WTC11 (cell line): ENCODE data around the gene HMGCS1. TPM values are rescaled to one million over a fixed set of nuclear protein-coding genes. Genes with fewer than 3 reads are reported as not detected.

ENCODE experiments used
- ATAC-seq: fragments of 200-7000 bp; cut with Tn5 transposase; 2 replicates; pipeline ENCODE4 v1.10.0; 2021; ENCODE audit warnings: mild to moderate bottlenecking, moderate library complexity
- CTCF ChIA-PET: fragments of 300-600 bp; sonication (Branson Sonifier 250); formaldehyde crosslinking; loops from one replicate; lab custom pipeline; 2021; ENCODE audit warnings: antibody characterized with exemption; lab: Charles Lee
- POLR2A ChIA-PET: fragments of 350-600 bp; sonication (Branson Sonifier 250); formaldehyde crosslinking; loops from one replicate; lab custom pipeline; 2021; ENCODE audit warnings: antibody characterized with exemption; lab: Charles Lee
- DNase-seq: peaks from one replicate; pipeline ENCODE4 v3.0.0; 2021; ENCODE audit warnings: low spot score
- H3K27ac Mint-ChIP-seq: 2 replicates; pipeline ENCODE4 v1.8.0; 2021; ENCODE audit warnings: mixed read lengths
- H3K27me3 Mint-ChIP-seq: 2 replicates; pipeline ENCODE4 v1.8.0; 2021; ENCODE audit warnings: low read depth, mild to moderate bottlenecking, moderate library complexity, mixed read lengths
- H3K36me3 Mint-ChIP-seq: 2 replicates; pipeline ENCODE4 v1.8.0; 2021; ENCODE audit warnings: mixed read lengths
- H3K4me1 Mint-ChIP-seq: 2 replicates; pipeline ENCODE4 v1.8.0; 2022; ENCODE audit warnings: mixed read lengths
- H3K4me3 Mint-ChIP-seq: 2 replicates; pipeline ENCODE4 v1.8.0; 2021; ENCODE audit warnings: mild to moderate bottlenecking, moderate library complexity, mixed read lengths
- H3K9me3 Mint-ChIP-seq: 2 replicates; pipeline ENCODE4 v1.8.0; 2021; ENCODE audit warnings: mixed read lengths
- ATF1 ChIP-seq: sonication (generic); formaldehyde crosslinking; IDR thresholded peaks from 2 replicates; pipeline ENCODE4 v1.8.1; 2023; ENCODE audit warnings: mild to moderate bottlenecking, moderate library complexity, missing genetic modification reagents
- CREM ChIP-seq: sonication (generic); formaldehyde crosslinking; IDR thresholded peaks from 2 replicates; pipeline ENCODE4 v1.8.1; 2022; ENCODE audit warnings: mild to moderate bottlenecking, missing genetic modification reagents, moderate library complexity
- EMX1 ChIP-seq: fragments of 250-450 bp; sonication (Bioruptor Pico); IDR thresholded peaks from 2 replicates; pipeline ENCODE4 v1.8.0; 2021; ENCODE audit warnings: mild to moderate bottlenecking
- ETV6 ChIP-seq: sonication (generic); formaldehyde crosslinking; IDR thresholded peaks from 2 replicates; pipeline ENCODE4 v1.8.1; 2022; ENCODE audit warnings: mild to moderate bottlenecking, missing genetic modification reagents
- FOXK1 ChIP-seq: sonication (generic); formaldehyde crosslinking; IDR thresholded peaks from 2 replicates; pipeline ENCODE4 v1.8.0; 2022; ENCODE audit warnings: mild to moderate bottlenecking, moderate library complexity, missing genetic modification reagents
- GRHL2 ChIP-seq: fragments of 250-450 bp; sonication (Bioruptor Pico); IDR thresholded peaks from 2 replicates; pipeline ENCODE4 v1.8.0; 2022; ENCODE audit warnings: mild to moderate bottlenecking, moderate library complexity; ENCODE audit not compliant: insufficient replicate concordance, severe bottlenecking
- NFYB ChIP-seq: sonication (generic); formaldehyde crosslinking; conservative IDR thresholded peaks from 2 replicates; pipeline ENCODE4 v1.8.0; 2022; ENCODE audit warnings: low read depth, missing genetic modification reagents
- RELA ChIP-seq: sonication (generic); formaldehyde crosslinking; IDR thresholded peaks from 2 replicates; pipeline ENCODE4 v1.8.1; 2022; ENCODE audit warnings: missing genetic modification reagents, mild to moderate bottlenecking, borderline replicate concordance
- RORB ChIP-seq: fragments of 250-450 bp; sonication (Bioruptor Pico); IDR thresholded peaks from 2 replicates; pipeline ENCODE4 v1.9.0; 2021; ENCODE audit warnings: mild to moderate bottlenecking
- SOX15 ChIP-seq: fragments of 250-450 bp; sonication (Bioruptor Pico); IDR thresholded peaks from 2 replicates; pipeline ENCODE4 v1.9.0; 2021; ENCODE audit warnings: mild to moderate bottlenecking
- TEAD1 ChIP-seq: sonication (generic); formaldehyde crosslinking; IDR thresholded peaks from 2 replicates; pipeline ENCODE4 v1.8.0; 2022; ENCODE audit warnings: mild to moderate bottlenecking, missing genetic modification reagents
- total RNA-seq: library from RNA; stranded (reverse); gene quantifications from 3 replicates; pipeline ENCODE4 v1.2.3, GENCODE V29; 2021
- TF ChIP-seq, protein P1 (sequence below): fragments of 250-450 bp; sonication (Bioruptor Pico); IDR thresholded peaks from 2 replicates; pipeline ENCODE4 v1.9.0; 2021; ENCODE audit warnings: mild to moderate bottlenecking
- TF ChIP-seq, protein P2 (sequence below): sonication (generic); formaldehyde crosslinking; IDR thresholded peaks from 2 replicates; pipeline ENCODE4 v1.8.1; 2023; ENCODE audit warnings: mild to moderate bottlenecking, missing genetic modification reagents, borderline replicate concordance
- TF ChIP-seq, protein P3 (sequence below): fragments of 250-450 bp; sonication (Bioruptor Pico); IDR thresholded peaks from 2 replicates; pipeline ENCODE4 v1.9.0; 2021; ENCODE audit warnings: moderate library complexity, mild to moderate bottlenecking, inconsistent platforms, borderline replicate concordance
- TF ChIP-seq, protein P4 (sequence below): sonication (generic); formaldehyde crosslinking; IDR thresholded peaks from 2 replicates; pipeline ENCODE4 v1.8.1; 2023; ENCODE audit warnings: mild to moderate bottlenecking, missing genetic modification reagents
- TF ChIP-seq, protein P5 (sequence below): sonication (generic); formaldehyde crosslinking; IDR thresholded peaks from 2 replicates; pipeline ENCODE4 v1.8.1; 2022; ENCODE audit warnings: missing genetic modification reagents, borderline replicate concordance
- TF ChIP-seq, protein P6 (sequence below): fragments of 250-450 bp; sonication (Bioruptor Pico); IDR thresholded peaks from 2 replicates; pipeline ENCODE4 v1.9.0; 2021; ENCODE audit warnings: mild to moderate bottlenecking, borderline replicate concordance
- TF ChIP-seq, protein P7 (sequence below): sonication (generic); formaldehyde crosslinking; IDR thresholded peaks from 2 replicates; pipeline ENCODE4 v1.8.1; 2023; ENCODE audit warnings: mild to moderate bottlenecking, missing genetic modification reagents, moderate library complexity
- TF ChIP-seq, protein P8 (sequence below): fragments of 250-450 bp; sonication (Bioruptor Pico); IDR thresholded peaks from 2 replicates; pipeline ENCODE4 v1.8.0; 2021; ENCODE audit warnings: mild to moderate bottlenecking

Gene HMGCS1
- total RNA-seq, 1 experiment from 2014 or later, result 199 TPM

DNA sequence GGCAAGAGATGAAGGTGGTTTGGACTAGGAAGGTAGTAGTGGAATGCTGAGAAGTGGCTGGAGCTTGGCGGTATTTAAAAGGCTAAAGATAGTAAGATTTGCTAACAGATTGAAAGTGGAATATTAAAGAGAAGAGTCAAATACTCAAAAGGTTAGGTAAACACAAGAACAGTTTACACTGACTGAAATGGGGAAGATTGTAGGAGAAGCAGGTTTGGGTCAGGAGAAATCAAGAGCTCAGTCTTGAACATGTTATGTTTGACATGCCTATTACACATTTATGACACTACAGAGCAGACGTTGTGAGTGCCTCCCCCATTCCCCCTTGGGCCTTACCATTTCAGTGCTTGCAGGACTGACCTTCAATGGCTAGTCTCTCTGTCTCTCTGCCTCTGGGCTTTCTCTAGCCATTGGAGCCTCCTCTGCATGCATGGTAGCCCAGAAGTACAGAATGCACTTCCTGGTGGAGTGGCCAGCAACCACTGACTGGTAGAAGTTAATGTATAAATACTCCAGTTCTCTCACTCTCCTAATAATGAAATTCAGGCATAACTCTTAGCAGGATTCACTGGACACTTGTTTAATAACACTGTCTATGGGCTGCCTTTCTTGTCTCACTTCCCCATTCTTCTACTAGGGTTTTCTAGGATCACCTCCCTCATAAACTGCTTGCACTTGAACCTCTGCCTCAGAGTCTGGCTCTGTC, 56.8 kb downstream of the HMGCS1 start (continued):
- no peak for TF ChIP-seq FOXK1
- no peak for TF ChIP-seq GRHL2 (CRISPR knock-in tag)
- TF ChIP-seq, protein P1, sequence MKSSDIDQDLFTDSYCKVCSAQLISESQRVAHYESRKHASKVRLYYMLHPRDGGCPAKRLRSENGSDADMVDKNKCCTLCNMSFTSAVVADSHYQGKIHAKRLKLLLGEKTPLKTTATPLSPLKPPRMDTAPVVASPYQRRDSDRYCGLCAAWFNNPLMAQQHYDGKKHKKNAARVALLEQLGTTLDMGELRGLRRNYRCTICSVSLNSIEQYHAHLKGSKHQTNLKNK, result no peak
- no peak for TF ChIP-seq EMX1
- TF ChIP-seq ETV6 (CRISPR knock-in tag), result no peak
- no peak for TF ChIP-seq SOX15 (CRISPR knock-in tag)

DNA sequence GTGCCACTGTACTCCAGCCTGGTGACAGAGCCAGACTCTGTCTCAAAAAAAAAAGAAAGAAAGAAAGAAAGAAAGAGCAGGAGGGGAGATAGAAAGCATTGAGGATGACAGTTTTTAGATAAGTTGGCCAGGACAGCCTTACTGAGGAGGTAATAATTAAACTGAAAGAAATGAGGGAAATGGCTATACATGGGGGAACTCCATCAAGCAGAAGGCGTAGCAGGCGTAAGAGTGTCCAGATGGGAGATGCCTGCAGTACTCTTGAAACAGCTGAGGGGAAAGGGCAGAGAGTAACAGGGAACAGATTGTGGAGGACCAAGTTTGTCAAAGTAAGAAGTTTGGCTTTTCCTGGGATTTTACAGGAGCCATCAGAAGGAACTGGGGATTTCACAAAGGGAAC, 57.5 kb downstream of the HMGCS1 start:
- Mint-ChIP-seq H3K4me3 (no peak overlapping the region), H3K36me3 (no peaks in the 10 kb centered on the region), H3K27me3 (no peaks in the 10 kb centered on the region), H3K27ac (no peak overlapping the region), H3K4me1 (no peaks in the 10 kb centered on the region), H3K9me3 (peaks cover 5% of the 10 kb centered on the region; the same call in 1 of the 2 replicates)
- no peak for ATAC-seq
- ChIA-PET POLR2A (no interaction called here), CTCF (no interaction called here)
- no peak for DNase-seq
- TF ChIP-seq, protein P2, sequence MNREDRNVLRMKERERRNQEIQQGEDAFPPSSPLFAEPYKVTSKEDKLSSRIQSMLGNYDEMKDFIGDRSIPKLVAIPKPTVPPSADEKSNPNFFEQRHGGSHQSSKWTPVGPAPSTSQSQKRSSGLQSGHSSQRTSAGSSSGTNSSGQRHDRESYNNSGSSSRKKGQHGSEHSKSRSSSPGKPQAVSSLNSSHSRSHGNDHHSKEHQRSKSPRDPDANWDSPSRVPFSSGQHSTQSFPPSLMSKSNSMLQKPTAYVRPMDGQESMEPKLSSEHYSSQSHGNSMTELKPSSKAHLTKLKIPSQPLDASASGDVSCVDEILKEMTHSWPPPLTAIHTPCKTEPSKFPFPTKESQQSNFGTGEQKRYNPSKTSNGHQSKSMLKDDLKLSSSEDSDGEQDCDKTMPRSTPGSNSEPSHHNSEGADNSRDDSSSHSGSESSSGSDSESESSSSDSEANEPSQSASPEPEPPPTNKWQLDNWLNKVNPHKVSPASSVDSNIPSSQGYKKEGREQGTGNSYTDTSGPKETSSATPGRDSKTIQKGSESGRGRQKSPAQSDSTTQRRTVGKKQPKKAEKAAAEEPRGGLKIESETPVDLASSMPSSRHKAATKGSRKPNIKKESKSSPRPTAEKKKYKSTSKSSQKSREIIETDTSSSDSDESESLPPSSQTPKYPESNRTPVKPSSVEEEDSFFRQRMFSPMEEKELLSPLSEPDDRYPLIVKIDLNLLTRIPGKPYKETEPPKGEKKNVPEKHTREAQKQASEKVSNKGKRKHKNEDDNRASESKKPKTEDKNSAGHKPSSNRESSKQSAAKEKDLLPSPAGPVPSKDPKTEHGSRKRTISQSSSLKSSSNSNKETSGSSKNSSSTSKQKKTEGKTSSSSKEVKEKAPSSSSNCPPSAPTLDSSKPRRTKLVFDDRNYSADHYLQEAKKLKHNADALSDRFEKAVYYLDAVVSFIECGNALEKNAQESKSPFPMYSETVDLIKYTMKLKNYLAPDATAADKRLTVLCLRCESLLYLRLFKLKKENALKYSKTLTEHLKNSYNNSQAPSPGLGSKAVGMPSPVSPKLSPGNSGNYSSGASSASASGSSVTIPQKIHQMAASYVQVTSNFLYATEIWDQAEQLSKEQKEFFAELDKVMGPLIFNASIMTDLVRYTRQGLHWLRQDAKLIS, result no peak
- TF ChIP-seq RORB (CRISPR knock-in tag) (no peak), RELA (CRISPR knock-in tag) (no peak), ATF1 (CRISPR knock-in tag) (no peak), NFYB (CRISPR knock-in tag) (no peak), TEAD1 (CRISPR knock-in tag) (no peak), CREM (no peak), GRHL2 (CRISPR knock-in tag) (no peak)
- TF ChIP-seq, protein P3, sequence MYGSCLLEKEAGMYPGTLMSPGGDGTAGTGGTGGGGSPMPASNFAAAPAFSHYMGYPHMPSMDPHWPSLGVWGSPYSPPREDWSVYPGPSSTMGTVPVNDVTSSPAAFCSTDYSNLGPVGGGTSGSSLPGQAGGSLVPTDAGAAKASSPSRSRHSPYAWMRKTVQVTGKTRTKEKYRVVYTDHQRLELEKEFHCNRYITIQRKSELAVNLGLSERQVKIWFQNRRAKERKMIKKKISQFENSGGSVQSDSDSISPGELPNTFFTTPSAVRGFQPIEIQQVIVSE (CRISPR knock-in tag), result no peak
- TF ChIP-seq, protein P4, sequence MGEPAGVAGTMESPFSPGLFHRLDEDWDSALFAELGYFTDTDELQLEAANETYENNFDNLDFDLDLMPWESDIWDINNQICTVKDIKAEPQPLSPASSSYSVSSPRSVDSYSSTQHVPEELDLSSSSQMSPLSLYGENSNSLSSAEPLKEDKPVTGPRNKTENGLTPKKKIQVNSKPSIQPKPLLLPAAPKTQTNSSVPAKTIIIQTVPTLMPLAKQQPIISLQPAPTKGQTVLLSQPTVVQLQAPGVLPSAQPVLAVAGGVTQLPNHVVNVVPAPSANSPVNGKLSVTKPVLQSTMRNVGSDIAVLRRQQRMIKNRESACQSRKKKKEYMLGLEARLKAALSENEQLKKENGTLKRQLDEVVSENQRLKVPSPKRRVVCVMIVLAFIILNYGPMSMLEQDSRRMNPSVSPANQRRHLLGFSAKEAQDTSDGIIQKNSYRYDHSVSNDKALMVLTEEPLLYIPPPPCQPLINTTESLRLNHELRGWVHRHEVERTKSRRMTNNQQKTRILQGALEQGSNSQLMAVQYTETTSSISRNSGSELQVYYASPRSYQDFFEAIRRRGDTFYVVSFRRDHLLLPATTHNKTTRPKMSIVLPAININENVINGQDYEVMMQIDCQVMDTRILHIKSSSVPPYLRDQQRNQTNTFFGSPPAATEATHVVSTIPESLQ (CRISPR knock-in tag), result no peak
- TF ChIP-seq, protein P5, sequence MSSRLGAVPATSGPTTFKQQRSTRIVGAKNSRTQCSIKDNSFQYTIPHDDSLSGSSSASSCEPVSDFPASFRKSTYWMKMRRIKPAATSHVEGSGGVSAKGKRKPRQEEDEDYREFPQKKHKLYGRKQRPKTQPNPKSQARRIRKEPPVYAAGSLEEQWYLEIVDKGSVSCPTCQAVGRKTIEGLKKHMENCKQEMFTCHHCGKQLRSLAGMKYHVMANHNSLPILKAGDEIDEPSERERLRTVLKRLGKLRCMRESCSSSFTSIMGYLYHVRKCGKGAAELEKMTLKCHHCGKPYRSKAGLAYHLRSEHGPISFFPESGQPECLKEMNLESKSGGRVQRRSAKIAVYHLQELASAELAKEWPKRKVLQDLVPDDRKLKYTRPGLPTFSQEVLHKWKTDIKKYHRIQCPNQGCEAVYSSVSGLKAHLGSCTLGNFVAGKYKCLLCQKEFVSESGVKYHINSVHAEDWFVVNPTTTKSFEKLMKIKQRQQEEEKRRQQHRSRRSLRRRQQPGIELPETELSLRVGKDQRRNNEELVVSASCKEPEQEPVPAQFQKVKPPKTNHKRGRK (CRISPR knock-in tag), result no peak
- TF ChIP-seq, protein P6, sequence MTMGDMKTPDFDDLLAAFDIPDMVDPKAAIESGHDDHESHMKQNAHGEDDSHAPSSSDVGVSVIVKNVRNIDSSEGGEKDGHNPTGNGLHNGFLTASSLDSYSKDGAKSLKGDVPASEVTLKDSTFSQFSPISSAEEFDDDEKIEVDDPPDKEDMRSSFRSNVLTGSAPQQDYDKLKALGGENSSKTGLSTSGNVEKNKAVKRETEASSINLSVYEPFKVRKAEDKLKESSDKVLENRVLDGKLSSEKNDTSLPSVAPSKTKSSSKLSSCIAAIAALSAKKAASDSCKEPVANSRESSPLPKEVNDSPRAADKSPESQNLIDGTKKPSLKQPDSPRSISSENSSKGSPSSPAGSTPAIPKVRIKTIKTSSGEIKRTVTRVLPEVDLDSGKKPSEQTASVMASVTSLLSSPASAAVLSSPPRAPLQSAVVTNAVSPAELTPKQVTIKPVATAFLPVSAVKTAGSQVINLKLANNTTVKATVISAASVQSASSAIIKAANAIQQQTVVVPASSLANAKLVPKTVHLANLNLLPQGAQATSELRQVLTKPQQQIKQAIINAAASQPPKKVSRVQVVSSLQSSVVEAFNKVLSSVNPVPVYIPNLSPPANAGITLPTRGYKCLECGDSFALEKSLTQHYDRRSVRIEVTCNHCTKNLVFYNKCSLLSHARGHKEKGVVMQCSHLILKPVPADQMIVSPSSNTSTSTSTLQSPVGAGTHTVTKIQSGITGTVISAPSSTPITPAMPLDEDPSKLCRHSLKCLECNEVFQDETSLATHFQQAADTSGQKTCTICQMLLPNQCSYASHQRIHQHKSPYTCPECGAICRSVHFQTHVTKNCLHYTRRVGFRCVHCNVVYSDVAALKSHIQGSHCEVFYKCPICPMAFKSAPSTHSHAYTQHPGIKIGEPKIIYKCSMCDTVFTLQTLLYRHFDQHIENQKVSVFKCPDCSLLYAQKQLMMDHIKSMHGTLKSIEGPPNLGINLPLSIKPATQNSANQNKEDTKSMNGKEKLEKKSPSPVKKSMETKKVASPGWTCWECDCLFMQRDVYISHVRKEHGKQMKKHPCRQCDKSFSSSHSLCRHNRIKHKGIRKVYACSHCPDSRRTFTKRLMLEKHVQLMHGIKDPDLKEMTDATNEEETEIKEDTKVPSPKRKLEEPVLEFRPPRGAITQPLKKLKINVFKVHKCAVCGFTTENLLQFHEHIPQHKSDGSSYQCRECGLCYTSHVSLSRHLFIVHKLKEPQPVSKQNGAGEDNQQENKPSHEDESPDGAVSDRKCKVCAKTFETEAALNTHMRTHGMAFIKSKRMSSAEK (CRISPR knock-in tag), result no peak
- TF ChIP-seq, protein P7, sequence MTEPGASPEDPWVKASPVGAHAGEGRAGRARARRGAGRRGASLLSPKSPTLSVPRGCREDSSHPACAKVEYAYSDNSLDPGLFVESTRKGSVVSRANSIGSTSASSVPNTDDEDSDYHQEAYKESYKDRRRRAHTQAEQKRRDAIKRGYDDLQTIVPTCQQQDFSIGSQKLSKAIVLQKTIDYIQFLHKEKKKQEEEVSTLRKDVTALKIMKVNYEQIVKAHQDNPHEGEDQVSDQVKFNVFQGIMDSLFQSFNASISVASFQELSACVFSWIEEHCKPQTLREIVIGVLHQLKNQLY, result no peak
- TF ChIP-seq, protein P8, sequence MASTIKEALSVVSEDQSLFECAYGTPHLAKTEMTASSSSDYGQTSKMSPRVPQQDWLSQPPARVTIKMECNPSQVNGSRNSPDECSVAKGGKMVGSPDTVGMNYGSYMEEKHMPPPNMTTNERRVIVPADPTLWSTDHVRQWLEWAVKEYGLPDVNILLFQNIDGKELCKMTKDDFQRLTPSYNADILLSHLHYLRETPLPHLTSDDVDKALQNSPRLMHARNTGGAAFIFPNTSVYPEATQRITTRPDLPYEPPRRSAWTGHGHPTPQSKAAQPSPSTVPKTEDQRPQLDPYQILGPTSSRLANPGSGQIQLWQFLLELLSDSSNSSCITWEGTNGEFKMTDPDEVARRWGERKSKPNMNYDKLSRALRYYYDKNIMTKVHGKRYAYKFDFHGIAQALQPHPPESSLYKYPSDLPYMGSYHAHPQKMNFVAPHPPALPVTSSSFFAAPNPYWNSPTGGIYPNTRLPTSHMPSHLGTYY, result no peak
